ENCODE data around the gene APLP1.
"Not testable (repeated sequence)": the region's sequence is repeated elsewhere in the genome, so short reads cannot be mapped to it uniquely, and the experiment has no call there.

Gene APLP1

DNA sequence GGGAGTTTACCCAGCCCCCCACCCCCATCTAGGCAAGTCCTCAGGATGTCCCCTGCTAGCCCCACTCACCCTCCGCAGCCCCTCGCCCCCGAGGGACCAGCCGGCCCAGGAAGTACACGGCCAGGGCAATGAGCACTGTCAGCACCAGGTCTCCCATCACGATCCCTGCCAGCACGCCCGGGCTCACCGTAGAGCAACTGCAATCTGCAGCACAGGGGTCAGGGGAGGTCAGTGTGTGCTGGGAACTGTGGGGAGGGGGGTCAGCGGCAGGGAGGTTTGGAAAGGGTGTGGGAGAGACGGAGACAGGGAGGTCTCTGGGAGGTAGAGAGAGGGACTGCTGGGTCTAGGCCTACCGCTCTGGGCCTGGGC lies 39.0 kb downstream of the APLP1 start:
- no peak for DNase-seq

DNA sequence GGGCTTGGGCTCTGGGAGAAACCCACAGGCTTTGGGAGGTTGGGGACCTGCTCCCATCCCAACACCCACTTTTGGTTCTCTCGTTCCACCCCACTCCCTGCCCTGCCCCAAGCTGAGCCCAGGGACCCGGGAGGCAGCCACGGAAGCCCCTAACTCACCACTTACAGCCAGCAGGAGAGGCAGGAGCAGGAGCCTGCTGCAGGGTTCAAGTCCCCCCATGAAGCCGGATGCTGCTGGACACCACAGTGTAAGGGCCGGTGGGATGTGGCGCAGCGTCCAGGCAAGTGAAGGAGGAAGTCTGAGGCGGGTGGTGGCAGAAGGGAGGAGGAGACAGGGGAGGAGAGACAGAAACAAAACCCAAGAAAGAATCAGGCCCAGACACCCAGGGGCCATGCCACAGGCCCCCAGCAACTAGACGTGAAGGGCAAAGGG lies 39.7 kb downstream of the APLP1 start, which contains the start of gene TYROBP:
Gene TYROBP (minus strand): TSS at position 286 of the 432 bp plus-strand sequence. CDS start 67 bp downstream, at position 219.
- DNase-seq = no peak

- no peak for DNase-seq
Observed at GRCh38 chr19:35908973-35909683, 40.8 kb downstream of the APLP1 start.

- no peak for DNase-seq
Observed at GRCh38 chr19:35909684-35910035, 41.3 kb downstream of the APLP1 start.

GRCh38 chr19:35910355-35910754 lies 42.0 kb downstream of the APLP1 start:
- not testable (repeated sequence) for DNase-seq

GRCh38 chr19:35911173-35911572 lies 42.8 kb downstream of the APLP1 start:
- no peak for DNase-seq

- no peak for DNase-seq
Observed at GRCh38 chr19:35911790-35912189, 43.4 kb downstream of the APLP1 start.

GRCh38 chr19:35913589-35913988 lies 45.2 kb downstream of the APLP1 start:
- no peak for DNase-seq

DNA sequence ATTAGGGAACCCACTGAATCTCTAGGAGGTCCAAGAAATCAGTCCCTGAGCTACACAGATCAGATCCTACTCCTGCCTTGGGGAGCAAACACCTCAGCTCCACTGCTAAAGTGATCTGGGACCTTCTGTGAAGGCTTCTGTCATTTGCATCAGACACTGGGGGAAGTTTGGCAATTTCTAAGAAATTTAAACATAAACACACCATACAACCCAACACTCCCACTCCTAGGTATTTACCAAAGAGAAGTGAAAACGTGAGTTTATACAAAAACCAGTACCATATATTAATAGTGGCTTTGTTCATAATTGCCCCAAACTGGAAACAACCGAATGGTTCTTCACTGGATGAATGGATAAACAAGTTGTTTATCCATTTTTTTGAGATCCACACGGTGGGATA lies 47.1 kb downstream of the APLP1 start:
- DNase-seq = no peak

DNA sequence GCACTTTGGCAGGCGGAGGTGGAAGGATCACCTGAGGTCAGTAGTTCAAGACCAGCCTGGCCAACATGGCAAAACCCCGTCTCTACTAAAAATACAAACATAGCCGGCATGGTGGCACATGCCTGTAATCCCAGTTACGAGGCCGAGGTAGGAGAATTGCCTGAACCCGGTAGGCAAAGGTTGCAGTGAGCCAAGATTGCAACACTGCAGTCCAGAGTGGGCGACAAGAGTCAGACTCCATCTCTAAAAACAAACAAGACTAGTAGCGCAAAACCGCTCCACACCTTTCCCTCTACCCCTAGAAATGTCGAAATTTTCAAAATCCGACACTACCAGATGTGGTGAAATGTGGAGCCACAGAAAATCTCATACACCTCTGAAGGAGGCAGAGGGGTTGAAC lies 50.9 kb downstream of the APLP1 start:
- no peak for DNase-seq

- DNase-seq = no peak
Observed at GRCh38 chr19:35921012-35921411, 52.6 kb downstream of the APLP1 start.

DNA sequence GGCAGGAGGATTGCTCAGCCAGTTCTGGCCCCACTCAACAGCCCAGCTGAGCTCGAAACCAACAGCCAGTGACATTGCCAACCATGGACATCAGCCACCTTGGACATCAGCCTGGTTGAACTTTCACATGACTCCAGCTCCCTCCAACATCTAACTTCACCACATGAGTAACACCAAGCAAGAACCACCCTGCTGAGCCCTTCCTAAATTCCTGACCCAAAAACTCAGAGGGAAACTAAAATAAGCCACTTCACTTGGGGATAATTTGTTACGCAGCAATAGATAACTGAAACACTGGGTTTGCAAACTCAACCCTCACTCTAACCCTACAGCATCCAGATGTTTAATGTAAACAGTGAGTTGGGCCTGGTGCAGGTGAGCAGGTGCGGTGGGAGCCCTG lies 57.1 kb downstream of the APLP1 start:
- DNase-seq = no peak

GRCh38 chr19:35928507-35928906 lies 60.1 kb downstream of the APLP1 start:
- DNase-seq = no peak

Data from NCI-H774 (cell line).